GM12873 (cell line): ENCODE results near the gene NGEF.
A peak's percentile ranks its signal among the peaks of the same experiment; 100 is the strongest.

Experiments used
- CTCF ChIP-seq: IDR thresholded peaks from 2 replicates; pipeline ENCODE4 v1.5.1; 2012; ENCODE audit warnings: low read depth, mild to moderate bottlenecking, moderate library complexity, low read length, control low read depth; ENCODE audit not compliant: insufficient read depth; ENCODE audit errors: missing control alignments

The NGEF gene

GRCh38 chr2:233013027-233013461 lies at the start of gene NGEF:
Gene NGEF, minus strand, starts transcription at chr2:233013256. Its CDS starts 38,366 bp downstream, at chr2:232974890.
- no peak for TF ChIP-seq CTCF

- TF ChIP-seq CTCF: no peak
Observed at GRCh38 chr2:233062451-233062850, 49.4 kb upstream of the NGEF start.

- peak; percentile 69 for TF ChIP-seq CTCF
Observed at GRCh38 chr2:233061591-233062450, 48.8 kb upstream of the NGEF start.

- no peak for TF ChIP-seq CTCF
Observed at GRCh38 chr2:233060980-233061590, 48.0 kb upstream of the NGEF start.

GRCh38 chr2:233060501-233060979 lies 47.5 kb upstream of the NGEF start:
- no peak for TF ChIP-seq CTCF

- peak; percentile 24 for TF ChIP-seq CTCF
Observed at GRCh38 chr2:233059797-233060500, 46.9 kb upstream of the NGEF start, which contains the start of gene INPP5D. Gene INPP5D, plus strand, starts transcription at chr2:233060342. Its CDS starts 137 bp downstream, at chr2:233060479.

GRCh38 chr2:233059547-233059796 lies 46.4 kb upstream of the NGEF start:
- peak; percentile 25 for TF ChIP-seq CTCF
